ENCODE measurements around the gene ADGRG1.
"Not testable (repeated sequence)": the region's sequence is repeated elsewhere in the genome, so short reads cannot be mapped to it uniquely, and the experiment has no call there.

ADGRG1 gene

DNA sequence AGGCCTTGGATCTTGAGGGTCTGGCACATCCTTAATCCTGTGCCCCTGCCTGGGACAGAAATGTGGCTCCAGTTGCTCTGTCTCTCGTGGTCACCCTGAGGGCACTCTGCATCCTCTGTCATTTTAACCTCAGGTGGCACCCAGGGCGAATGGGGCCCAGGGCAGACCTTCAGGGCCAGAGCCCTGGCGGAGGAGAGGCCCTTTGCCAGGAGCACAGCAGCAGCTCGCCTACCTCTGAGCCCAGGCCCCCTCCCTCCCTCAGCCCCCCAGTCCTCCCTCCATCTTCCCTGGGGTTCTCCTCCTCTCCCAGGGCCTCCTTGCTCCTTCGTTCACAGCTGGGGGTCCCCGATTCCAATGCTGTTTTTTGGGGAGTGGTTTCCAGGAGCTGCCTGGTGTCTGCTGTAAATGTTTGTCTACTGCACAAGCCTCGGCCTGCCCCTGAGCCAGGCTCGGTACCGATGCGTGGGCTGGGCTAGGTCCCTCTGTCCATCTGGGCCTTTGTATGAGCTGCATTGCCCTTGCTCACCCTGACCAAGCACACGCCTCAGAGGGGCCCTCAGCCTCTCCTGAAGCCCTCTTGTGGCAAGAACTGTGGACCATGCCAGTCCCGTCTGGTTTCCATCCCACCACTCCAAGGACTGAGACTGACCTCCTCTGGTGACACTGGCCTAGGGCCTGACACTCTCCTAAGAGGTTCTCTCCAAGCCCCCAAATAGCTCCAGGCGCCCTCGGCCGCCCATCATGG, 35.7 kb downstream of the ADGRG1 start:
- no peak for DNase-seq (ENCODE audit: extremely low read depth in 1 of 2, low read depth in 1 of 2)

GRCh38 chr16:57664662-57665025, 36.2 kb downstream of the ADGRG1 start:
- DNase-seq (ENCODE audit: extremely low read depth in 1 of 2, low read depth in 1 of 2) = no peak

GRCh38 chr16:57665541-57665940, 37.1 kb downstream of the ADGRG1 start:
- no peak for DNase-seq (ENCODE audit: extremely low read depth in 1 of 2, low read depth in 1 of 2)

- DNase-seq (ENCODE audit: extremely low read depth in 1 of 2, low read depth in 1 of 2) = no peak
Observed at GRCh38 chr16:57666353-57667047, 38.1 kb downstream of the ADGRG1 start.

DNA sequence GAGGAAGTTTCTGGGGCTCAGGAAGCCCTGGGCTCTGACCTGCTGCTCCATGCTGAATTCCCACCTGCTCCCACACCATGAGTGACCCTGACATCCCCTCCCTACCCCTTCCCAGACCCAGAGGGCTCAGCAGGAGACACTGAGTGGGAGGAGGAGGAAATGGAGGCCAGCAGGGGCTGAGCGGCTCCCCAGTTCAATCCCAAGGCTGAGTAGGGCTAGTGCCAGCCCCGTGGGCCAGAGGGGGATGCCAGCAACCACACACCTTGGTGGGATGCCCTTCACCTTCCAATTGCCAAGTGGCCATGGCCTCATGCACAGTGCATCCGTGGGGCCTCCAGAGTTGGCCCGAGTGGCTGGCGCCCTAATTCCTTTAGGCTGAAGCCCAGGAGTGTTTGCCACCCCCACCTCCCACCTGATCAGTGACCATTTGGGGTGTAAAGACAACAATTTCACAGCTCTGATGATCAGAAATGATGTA, 38.7 kb downstream of the ADGRG1 start:
- DNase-seq (ENCODE audit: extremely low read depth in 1 of 2, low read depth in 1 of 2) = no peak

- DNase-seq (ENCODE audit: extremely low read depth in 1 of 2, low read depth in 1 of 2) = no peak
Observed at GRCh38 chr16:57667526-57668262, 39.3 kb downstream of the ADGRG1 start.

GRCh38 chr16:57668263-57668571, 39.8 kb downstream of the ADGRG1 start, which contains the start of gene ADGRG3:
TSS of gene ADGRG3 (plus strand) at chr16:57668306. CDS start at chr16:57668348, 42 bp downstream.
- no peak for DNase-seq (ENCODE audit: extremely low read depth in 1 of 2, low read depth in 1 of 2)

GRCh38 chr16:57668630-57669475, 40.4 kb downstream of the ADGRG1 start:
- DNase-seq (ENCODE audit: extremely low read depth in 1 of 2, low read depth in 1 of 2) = no peak

GRCh38 chr16:57669476-57670162, 41.2 kb downstream of the ADGRG1 start:
- no peak for DNase-seq (ENCODE audit: extremely low read depth in 1 of 2, low read depth in 1 of 2)

GRCh38 chr16:57670196-57670595, 41.8 kb downstream of the ADGRG1 start:
- DNase-seq (ENCODE audit: extremely low read depth in 1 of 2, low read depth in 1 of 2) = no peak

DNA sequence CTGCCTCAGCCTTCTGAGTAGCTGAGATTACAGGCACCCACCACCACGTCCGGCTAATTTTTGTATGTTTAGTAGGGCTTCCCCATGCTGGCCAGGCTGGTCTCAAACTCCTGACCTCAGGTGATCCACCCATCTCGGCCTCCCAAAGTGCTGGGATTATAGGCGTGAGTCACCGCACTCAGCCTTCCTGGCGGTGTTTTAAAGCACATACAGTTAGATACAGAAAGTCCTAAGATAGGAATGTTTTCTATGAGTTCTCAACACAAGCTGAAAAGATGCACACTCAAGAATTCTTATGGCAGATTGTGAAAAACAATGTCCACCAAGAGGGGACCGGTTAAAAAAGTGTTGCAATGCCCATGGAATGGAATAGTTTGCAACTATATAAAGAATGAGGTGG, 43.0 kb downstream of the ADGRG1 start:
- not testable (repeated sequence) for DNase-seq (ENCODE audit: extremely low read depth in 1 of 2, low read depth in 1 of 2)

GRCh38 chr16:57672416-57672815, 44.0 kb downstream of the ADGRG1 start:
- no peak for DNase-seq (ENCODE audit: extremely low read depth in 1 of 2, low read depth in 1 of 2)

DNA sequence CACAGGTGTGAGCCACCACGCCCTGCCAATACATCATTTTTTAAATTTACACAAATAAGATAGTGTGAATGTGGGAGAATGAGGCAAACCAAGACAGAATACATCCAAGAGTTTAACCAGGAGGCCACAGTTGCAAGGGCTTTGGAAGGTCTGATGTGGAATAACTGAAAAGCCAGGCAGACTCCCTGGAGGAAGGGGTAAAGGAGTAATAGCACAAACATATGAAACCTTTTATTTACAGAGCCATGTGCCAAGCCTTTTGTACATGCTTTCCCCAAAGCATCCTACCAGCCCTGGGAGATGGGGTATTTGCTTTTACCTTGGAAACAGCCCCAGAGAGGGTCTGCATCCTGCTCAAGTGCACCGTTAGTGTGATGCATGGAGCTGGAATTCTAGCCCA, 44.4 kb downstream of the ADGRG1 start:
- DNase-seq (ENCODE audit: extremely low read depth in 1 of 2, low read depth in 1 of 2) = no peak

DNA sequence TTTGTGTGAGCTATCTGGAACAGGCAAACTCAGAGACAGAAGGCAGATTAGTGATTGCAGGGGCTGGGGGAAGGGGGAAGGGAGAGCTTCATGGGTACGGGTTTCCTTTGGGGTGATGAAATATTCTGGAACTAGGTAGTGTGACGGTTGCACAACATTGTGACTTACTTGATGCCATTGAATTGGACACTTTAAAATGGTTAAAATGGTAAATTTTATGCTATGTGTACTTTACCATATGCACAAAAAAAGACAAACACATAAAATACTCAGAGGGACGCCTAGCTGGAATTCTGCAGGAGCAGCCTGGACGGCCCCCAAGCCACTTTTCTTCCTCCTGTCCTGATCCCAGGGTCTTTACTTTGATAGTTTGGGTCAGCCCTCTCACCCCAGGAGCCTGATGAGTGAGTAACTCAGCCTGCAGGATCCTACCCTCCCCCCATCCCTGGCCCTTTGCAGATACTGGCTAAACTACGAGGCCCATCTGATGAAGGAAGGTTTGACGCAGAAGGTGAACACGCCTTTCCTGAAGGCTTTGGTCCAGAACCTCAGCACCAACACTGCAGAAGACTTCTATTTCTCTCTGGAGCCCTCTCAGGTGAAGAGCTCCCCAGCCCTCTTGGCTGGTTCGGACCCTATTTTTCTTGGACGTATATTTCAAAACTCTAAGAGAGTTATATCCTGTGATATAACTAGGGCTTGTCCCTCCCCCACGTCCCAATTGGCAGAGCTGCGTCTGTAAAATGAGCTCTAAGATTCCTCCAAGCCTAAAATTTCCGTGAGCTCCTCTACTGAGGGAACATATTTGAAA, 47.5 kb downstream of the ADGRG1 start:
- no peak for DNase-seq (ENCODE audit: extremely low read depth in 1 of 2, low read depth in 1 of 2)

DNA sequence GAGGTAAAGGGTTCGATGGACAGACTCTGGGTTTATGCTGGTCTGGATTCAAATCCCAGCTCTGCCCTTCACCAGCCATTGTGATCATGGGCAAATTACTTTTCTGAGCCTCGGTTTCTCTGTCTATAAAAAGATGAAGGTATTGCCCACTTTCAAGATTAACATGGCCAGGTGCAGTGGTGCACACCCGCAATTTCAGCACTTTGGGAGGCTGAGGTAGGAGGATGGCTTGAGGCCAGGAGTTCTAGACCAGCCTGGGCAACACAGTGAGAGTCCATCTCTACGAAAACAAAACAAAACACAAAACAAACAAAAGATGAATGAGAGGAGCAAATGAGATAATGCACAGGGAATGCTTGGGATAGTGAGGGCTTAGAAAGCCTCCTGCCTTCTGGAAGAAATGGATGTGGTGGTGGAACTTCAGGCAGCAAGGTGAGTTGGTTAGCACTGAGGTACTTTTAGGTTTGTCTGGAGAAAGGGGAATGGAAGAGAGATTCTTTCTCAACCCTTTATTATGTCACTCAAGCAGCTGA, 48.2 kb downstream of the ADGRG1 start:
- DNase-seq (ENCODE audit: extremely low read depth in 1 of 2, low read depth in 1 of 2) = no peak

- DNase-seq (ENCODE audit: extremely low read depth in 1 of 2, low read depth in 1 of 2) = no peak
Observed at GRCh38 chr16:57677622-57678369, 49.4 kb downstream of the ADGRG1 start.

GRCh38 chr16:57679016-57679415, 50.6 kb downstream of the ADGRG1 start:
- DNase-seq (ENCODE audit: extremely low read depth in 1 of 2, low read depth in 1 of 2) = no peak

DNA sequence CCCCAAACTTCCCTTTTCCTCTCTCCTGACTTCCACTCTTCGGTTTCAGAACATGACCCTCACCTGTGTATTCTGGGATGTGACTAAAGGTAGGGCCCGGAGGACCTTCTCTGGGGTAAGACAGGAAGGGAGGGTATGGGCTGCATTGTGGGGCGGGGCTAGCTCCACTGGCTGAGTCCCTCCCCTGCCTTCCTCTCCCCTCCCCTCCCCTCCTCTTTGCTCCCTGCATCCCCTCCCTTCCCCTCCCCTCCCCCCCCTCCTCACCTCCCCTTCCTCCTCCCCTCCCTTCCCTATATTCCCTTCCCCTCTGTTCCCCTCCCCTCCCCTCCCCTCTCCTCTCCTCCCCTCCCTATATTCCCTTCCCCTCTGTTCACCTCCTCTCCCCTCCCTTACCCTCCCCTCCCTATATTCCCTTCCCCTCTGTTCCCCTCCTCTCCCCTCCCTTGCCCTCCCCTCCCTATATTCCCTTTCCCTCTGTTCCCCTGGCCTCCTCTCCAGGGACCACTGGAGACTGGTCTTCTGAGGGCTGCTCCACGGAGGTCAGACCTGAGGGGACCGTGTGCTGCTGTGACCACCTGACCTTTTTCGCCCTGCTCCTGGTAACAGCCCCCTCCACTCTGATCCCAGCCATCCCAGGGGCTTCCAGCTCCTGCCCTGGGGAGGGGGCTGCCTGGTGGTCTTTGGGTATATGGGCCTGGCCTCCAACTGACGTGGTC, 51.5 kb downstream of the ADGRG1 start:
- no peak for DNase-seq (ENCODE audit: extremely low read depth in 1 of 2, low read depth in 1 of 2)
